Glutamatergic neuron (in vitro differentiated cells): ENCODE measurements around the gene BROX. TPM values are rescaled to one million over a fixed set of nuclear protein-coding genes. Genes with fewer than 3 reads are reported as not detected.
"Not testable (repeated sequence)": the region's sequence is repeated elsewhere in the genome, so short reads cannot be mapped to it uniquely, and the experiment has no call there.

Source experiments
- DNase-seq: peaks from one replicate; pipeline ENCODE4 v3.0.0; 2022
- H3K27ac Mint-ChIP-seq: one replicate; pipeline ENCODE4 v1.8.0; 2020; ENCODE audit warnings: mild to moderate bottlenecking, mixed read lengths, inconsistent platforms; ENCODE audit not compliant: unreplicated experiment
- H3K27me3 Mint-ChIP-seq: one replicate; pipeline ENCODE4 v1.8.0; 2020; ENCODE audit warnings: mild to moderate bottlenecking, moderate library complexity, mixed read lengths, inconsistent platforms; ENCODE audit not compliant: unreplicated experiment
- H3K36me3 Mint-ChIP-seq: one replicate; pipeline ENCODE4 v1.8.0; 2020; ENCODE audit warnings: mild to moderate bottlenecking, mixed read lengths, inconsistent platforms; ENCODE audit not compliant: unreplicated experiment
- H3K4me1 Mint-ChIP-seq: one replicate; pipeline ENCODE4 v1.8.0; 2020; ENCODE audit warnings: mild to moderate bottlenecking, low read depth, mixed read lengths, inconsistent platforms; ENCODE audit not compliant: unreplicated experiment
- H3K4me3 Mint-ChIP-seq: one replicate; pipeline ENCODE4 v1.8.0; 2020; ENCODE audit warnings: mild to moderate bottlenecking, mixed read lengths, inconsistent platforms; ENCODE audit not compliant: unreplicated experiment
- H3K9me3 Mint-ChIP-seq: one replicate; pipeline ENCODE4 v1.8.0; 2020; ENCODE audit warnings: mild to moderate bottlenecking, moderate library complexity, mixed read lengths, inconsistent platforms; ENCODE audit not compliant: unreplicated experiment
- long read RNA-seq: library from polyadenylated mRNA; unstranded; transcript quantifications from one replicate; pipeline ENCODE4 v2.0.0, GENCODE V29; 2020; ENCODE audit not compliant: unreplicated experiment
- total RNA-seq: library from RNA; stranded (reverse); fragmentation: NEBNext Ultra II Directional; extraction: Animal tissue kit (Norgen Biotek cat#: 25700); gene quantifications from one replicate; pipeline ENCODE4 v1.2.1, GENCODE V29; 2021; ENCODE audit not compliant: unreplicated experiment
- TF ChIP-seq, protein P1 (sequence below): fragments of 200-600 bp; sonication (generic); IDR thresholded peaks from one replicate; pipeline ENCODE4 v1.5.0; 2021; ENCODE audit not compliant: partially characterized antibody, unreplicated experiment

Gene BROX
- total RNA-seq, result 19.0 TPM
- long read RNA-seq, partial matches to known transcripts, result 5 of 5 reads
- long read RNA-seq, other reads (novel, unspliced or antisense), result 0 of 5 reads

GRCh38 chr1:222712253-222713090 lies at the start of gene BROX, which contains the start of gene AIDA:
Gene BROX (plus strand): TSS chr1:222712564. CDS start chr1:222715700, 3,136 bp downstream.
Gene AIDA (minus strand): TSS chr1:222712491. CDS start chr1:222712317, 174 bp downstream.
- Mint-ChIP-seq H3K27ac (peak within 1 kb of the TSS; percentile 97), H3K4me3 (peak within 1 kb of the TSS; percentile 99)

GRCh38 chr1:222663431-222663934 lies 48.9 kb upstream of the BROX start:
- H3K9me3 Mint-ChIP-seq, result no peaks in the 10 kb centered on the region
- no peaks in the 10 kb centered on the region for H3K36me3 Mint-ChIP-seq
- peaks cover 3% of the 10 kb centered on the region for H3K27me3 Mint-ChIP-seq
- no peak for DNase-seq
- H3K4me3 Mint-ChIP-seq, result no peak overlapping the region
- no peaks in the 10 kb centered on the region for H3K4me1 Mint-ChIP-seq
- no peak overlapping the region for H3K27ac Mint-ChIP-seq
- TF ChIP-seq, protein P1, sequence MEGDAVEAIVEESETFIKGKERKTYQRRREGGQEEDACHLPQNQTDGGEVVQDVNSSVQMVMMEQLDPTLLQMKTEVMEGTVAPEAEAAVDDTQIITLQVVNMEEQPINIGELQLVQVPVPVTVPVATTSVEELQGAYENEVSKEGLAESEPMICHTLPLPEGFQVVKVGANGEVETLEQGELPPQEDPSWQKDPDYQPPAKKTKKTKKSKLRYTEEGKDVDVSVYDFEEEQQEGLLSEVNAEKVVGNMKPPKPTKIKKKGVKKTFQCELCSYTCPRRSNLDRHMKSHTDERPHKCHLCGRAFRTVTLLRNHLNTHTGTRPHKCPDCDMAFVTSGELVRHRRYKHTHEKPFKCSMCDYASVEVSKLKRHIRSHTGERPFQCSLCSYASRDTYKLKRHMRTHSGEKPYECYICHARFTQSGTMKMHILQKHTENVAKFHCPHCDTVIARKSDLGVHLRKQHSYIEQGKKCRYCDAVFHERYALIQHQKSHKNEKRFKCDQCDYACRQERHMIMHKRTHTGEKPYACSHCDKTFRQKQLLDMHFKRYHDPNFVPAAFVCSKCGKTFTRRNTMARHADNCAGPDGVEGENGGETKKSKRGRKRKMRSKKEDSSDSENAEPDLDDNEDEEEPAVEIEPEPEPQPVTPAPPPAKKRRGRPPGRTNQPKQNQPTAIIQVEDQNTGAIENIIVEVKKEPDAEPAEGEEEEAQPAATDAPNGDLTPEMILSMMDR, result no peak

More at GRCh38 chr1:222712253-222713090, at the start of gene BROX, which contains the start of gene AIDA:
- TF ChIP-seq, protein P1, result no peak
- Mint-ChIP-seq H3K4me1 (peaks cover 10% of the 10 kb centered on the region), H3K36me3 (no peaks in the 10 kb centered on the region), H3K9me3 (peaks cover 9% of the 10 kb centered on the region), H3K27me3 (peaks cover 12% of the 10 kb centered on the region)
- peak; percentile 98 for DNase-seq

- Mint-ChIP-seq H3K27me3 (peaks cover 3% of the 10 kb centered on the region), H3K4me1 (no peaks in the 10 kb centered on the region), H3K27ac (no peak overlapping the region), H3K36me3 (no peaks in the 10 kb centered on the region), H3K9me3 (no peaks in the 10 kb centered on the region), H3K4me3 (no peak overlapping the region)
- TF ChIP-seq, protein P1, result no peak
- no peak for DNase-seq
Measured at GRCh38 chr1:222665964-222666363, 46.4 kb upstream of the BROX start.

DNA sequence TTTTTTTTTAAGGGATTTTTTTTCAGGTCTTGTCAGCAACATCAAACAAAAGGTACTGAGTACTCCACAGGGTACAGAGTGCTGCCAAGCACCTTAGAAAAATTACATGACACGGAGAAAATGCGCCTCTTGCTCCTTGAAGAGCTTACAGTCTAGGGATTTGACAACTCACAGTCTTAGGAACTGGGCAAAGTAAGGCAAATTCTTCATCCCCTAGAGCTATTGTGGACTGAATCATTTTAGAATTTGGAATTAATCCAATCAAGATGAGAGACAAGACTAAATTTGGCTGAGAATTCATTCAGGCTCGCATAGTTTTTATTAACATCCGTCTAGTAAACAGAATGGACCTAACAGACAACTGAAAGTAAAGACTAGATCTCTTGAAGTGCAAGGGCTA lies 44.2 kb upstream of the BROX start:
- H3K27ac Mint-ChIP-seq, H3K4me1 Mint-ChIP-seq: not testable (repeated sequence)

GRCh38 chr1:222669107-222669506 lies 43.3 kb upstream of the BROX start:
- not testable (repeated sequence) for H3K36me3 Mint-ChIP-seq, H3K4me1 Mint-ChIP-seq, H3K27ac Mint-ChIP-seq, H3K9me3 Mint-ChIP-seq, H3K27me3 Mint-ChIP-seq, H3K4me3 Mint-ChIP-seq, DNase-seq

More for the DNA sequence above, 44.2 kb upstream of the BROX start:
- H3K36me3 Mint-ChIP-seq, H3K27me3 Mint-ChIP-seq, H3K4me3 Mint-ChIP-seq, H3K9me3 Mint-ChIP-seq, DNase-seq: not testable (repeated sequence)

DNA sequence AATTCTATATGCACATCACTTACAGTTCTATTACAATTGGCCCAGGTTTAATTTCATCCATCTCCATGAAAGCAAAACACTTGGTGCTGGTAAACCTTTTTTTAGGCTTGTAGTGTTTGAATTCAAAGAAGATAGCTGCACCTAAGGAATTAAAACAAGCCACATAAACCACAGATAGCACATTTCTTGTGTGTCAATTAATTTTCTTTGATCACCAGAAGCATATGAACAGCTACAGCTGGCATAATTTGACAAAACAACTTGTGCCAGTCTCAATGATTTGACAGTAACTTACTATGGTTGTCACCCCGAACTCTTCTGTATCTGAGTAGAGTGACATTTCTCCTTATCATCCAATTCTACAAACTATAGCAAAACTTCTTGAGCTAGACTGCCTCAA lies 42.3 kb upstream of the BROX start:
- no peak overlapping the region for H3K4me3 Mint-ChIP-seq
- H3K4me1 Mint-ChIP-seq, result no peaks in the 10 kb centered on the region
- no peak overlapping the region for H3K27ac Mint-ChIP-seq
- no peaks in the 10 kb centered on the region for H3K36me3 Mint-ChIP-seq
- H3K9me3 Mint-ChIP-seq, result no peaks in the 10 kb centered on the region
- TF ChIP-seq, protein P1, result no peak
- peaks cover 3% of the 10 kb centered on the region for H3K27me3 Mint-ChIP-seq
- no peak for DNase-seq
